Right lobe of liver (tissue), 4 donors: ENCODE data around the gene PRIM2.
"Not testable (repeated sequence)": the region's sequence is repeated elsewhere in the genome, so short reads cannot be mapped to it uniquely, and the experiment has no call there.

ENCODE experiments used
- POLR2A ChIP-seq: fragments of 450-650 bp; IDR thresholded peaks from one replicate; pipeline ENCODE4 v1.6.1; 2017; ENCODE audit warnings: antibody characterized with exemption, mild to moderate bottlenecking
- TF ChIP-seq, protein P1 (sequence below), 4 donors: fragments of 200-600 bp in 3 of 4; fragments of 450-650 bp in 1 of 4; IDR thresholded peaks; one replicate each; pipeline versions ENCODE4 v1.5.1 to v1.8.0; 2016 to 2022; ENCODE audit warnings: antibody characterized with exemption in 4 of 4, mild to moderate bottlenecking in 2 of 4
- donor health status: DM: no; HTN: no; CAD: no.
- donor health status: DM: no; HTN: no; CAD: no.
- donor health status: DM: no; HTN: yes; CAD: no.

DNA sequence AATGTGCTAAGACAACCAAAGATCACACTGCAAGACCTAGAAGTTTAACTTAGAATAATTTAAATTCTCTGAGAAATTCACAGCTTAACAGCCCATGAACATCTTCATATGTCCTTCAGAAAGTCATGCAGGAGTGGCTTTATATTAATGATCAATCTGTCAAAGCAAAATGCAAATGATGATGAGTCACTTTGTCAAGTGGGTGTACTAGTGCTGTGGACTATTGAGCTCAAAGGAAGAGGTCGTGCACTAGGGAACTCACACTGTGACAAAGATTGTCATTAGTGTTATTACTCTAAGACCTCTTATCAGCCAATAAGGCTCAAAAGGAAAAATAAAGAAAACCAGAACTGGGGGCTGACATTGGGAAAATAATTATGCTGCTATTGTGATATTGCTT lies 343.5 kb downstream of the PRIM2 start:
- TF ChIP-seq, protein P1, sequence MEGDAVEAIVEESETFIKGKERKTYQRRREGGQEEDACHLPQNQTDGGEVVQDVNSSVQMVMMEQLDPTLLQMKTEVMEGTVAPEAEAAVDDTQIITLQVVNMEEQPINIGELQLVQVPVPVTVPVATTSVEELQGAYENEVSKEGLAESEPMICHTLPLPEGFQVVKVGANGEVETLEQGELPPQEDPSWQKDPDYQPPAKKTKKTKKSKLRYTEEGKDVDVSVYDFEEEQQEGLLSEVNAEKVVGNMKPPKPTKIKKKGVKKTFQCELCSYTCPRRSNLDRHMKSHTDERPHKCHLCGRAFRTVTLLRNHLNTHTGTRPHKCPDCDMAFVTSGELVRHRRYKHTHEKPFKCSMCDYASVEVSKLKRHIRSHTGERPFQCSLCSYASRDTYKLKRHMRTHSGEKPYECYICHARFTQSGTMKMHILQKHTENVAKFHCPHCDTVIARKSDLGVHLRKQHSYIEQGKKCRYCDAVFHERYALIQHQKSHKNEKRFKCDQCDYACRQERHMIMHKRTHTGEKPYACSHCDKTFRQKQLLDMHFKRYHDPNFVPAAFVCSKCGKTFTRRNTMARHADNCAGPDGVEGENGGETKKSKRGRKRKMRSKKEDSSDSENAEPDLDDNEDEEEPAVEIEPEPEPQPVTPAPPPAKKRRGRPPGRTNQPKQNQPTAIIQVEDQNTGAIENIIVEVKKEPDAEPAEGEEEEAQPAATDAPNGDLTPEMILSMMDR (IDR thresholded peaks at IDR 0.05) = not testable (repeated sequence)
- TF ChIP-seq POLR2A = not testable (repeated sequence)
